Measurements from ENCODE around the gene FGF12.

Gene FGF12

DNA sequence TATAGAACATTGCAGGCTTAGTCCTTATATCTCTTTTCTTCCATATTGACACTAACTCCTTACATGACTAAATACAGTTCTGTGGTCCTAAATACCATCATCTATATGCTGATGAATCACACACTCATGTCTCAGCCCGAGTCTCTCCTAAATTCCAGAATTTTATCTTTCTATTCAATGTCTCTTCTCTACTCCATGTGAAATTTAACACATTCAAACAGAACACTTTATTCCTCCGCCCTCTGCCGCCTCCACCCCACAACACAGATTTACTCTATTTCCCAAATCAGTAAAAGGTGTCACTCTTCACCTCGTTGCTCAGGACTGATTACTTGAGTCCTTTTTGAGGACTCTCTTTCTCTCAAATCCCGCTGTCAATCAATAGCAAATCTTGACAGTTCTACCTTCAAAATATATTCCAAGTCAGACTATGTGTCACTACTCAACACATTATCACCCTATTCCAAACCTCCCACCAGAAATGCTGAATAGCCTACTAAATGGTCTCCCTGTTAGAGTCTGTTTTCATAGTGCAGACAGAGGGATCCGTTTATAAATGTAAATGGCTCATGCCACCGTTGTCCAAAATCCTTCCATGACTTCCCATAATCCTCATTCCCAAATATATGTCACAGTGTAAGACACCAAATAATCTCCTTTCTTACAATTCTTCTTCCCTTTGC is 230.3 kb downstream of the FGF12 start:
- no peak for DNase-seq (ENCODE audit: low read depth in 2 of 2)

- DNase-seq (ENCODE audit: low read depth in 2 of 2), result no peak
Measured at GRCh38 chr3:192494174-192494573, 233.2 kb downstream of the FGF12 start.

GRCh38 chr3:192490720-192491119 is 236.6 kb downstream of the FGF12 start:
- DNase-seq (ENCODE audit: low read depth in 2 of 2), result no peak

GRCh38 chr3:192489579-192489978 is 237.8 kb downstream of the FGF12 start:
- no peak for DNase-seq (ENCODE audit: low read depth in 2 of 2)

DNA sequence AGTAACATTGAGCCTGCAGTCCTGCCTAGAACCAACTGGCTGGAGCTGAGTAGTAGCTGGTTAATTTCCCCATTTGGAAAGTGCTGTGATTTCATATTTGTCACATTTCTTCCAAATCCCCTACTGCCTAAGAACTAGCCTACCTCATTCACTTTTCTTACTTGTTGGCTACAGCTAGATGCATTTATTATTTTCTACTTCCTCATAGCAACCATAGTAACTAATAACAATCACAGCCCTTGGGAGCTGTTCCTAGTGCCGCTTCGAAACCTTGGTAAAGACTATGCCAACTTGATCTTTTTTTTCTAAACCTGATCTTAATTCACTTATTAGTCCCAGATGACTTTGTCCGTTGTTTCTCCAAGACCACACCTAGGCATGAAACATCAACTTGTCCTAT is 240.3 kb downstream of the FGF12 start:
- no peak for DNase-seq (ENCODE audit: low read depth in 2 of 2)

DNA sequence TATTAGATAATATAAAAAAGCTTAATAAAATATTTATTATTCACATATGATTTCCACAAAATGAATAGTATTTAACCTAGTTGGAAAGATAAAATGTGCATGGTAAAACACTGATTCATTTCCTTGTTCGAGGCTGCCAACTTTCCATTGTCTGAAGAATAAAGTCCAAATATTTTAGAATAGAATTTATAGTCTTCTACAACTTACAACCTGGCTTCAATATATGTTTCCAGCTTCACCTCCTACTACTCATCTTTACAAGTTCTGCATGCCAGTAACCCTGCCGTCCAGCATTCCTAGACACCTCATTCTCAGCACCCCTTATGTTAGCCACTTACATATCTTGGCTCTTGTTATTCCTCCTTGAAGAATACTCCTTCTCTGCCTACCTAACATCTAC is 244.5 kb downstream of the FGF12 start:
- peak; percentile 20 for DNase-seq (ENCODE audit: low read depth in 2 of 2)

GRCh38 chr3:192482391-192482790 is 244.9 kb downstream of the FGF12 start:
- DNase-seq (ENCODE audit: low read depth in 2 of 2), result no peak

DNA sequence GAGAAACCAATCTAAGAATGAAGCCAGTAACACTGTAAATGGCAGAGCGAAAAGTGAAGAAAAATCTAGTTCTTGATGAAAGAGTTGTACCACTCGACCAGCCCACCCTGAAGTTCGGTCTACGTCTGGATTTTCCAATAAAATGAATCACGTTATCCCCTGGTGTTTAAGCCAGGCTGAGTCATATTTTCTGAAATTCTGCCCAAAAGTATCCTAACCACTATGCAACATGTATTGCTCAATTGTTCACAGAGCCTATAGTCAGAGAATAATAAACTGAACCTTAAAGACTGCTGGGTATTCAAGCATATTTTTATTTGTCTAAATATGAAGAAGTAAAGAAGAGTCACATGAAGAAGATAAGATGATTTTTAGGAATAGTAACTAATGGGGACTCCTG is 245.7 kb downstream of the FGF12 start:
- DNase-seq (ENCODE audit: low read depth in 2 of 2), result peak; percentile 76 to 77

DNA sequence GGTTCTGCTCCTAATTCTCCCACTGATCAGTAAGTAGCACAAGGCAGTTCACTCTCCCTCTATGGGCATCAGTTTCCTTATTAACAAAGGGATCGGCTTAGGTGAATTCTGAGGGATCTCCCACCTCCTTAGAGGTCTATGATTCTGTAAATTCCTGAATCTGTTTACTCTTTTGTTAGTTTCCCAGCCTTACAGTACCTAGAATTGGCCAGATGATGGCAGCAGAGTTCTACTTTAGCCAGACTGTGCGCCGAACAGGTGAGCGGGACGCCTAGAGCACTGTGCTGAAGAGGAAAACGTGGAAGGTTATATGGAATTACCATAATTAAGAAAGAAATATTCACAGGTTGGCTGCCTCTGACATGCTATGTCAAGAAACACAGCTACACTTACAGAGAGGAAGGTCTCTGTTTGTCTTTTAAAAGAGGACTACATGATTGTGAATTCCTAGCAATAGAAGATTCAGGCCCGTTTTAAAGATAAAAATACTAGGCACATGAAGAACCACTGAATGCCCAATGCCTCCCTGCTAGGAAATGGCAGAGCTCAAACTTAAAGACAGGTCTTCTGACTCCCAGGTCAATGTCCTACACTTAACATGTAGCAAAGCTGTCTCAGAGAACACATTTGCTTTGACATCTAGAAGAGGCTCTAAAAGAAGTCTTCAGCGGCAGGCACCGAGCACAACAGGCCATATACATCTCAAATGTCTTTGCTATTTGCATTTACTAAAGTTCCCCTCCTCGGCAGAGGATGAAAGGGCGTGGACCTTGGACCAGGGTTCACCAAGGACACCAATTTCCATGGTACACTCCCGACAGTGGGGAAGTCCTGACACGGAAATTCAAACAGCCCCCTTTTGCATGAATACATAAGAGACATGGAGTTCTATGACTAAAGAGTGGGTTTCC is 259.9 kb downstream of the FGF12 start:
- DNase-seq (ENCODE audit: low read depth in 2 of 2), result peak in 1 of 2 experiments; percentile 9

GRCh38 chr3:192449036-192449435 is 278.3 kb downstream of the FGF12 start:
- DNase-seq (ENCODE audit: low read depth in 2 of 2), result no peak

DNA sequence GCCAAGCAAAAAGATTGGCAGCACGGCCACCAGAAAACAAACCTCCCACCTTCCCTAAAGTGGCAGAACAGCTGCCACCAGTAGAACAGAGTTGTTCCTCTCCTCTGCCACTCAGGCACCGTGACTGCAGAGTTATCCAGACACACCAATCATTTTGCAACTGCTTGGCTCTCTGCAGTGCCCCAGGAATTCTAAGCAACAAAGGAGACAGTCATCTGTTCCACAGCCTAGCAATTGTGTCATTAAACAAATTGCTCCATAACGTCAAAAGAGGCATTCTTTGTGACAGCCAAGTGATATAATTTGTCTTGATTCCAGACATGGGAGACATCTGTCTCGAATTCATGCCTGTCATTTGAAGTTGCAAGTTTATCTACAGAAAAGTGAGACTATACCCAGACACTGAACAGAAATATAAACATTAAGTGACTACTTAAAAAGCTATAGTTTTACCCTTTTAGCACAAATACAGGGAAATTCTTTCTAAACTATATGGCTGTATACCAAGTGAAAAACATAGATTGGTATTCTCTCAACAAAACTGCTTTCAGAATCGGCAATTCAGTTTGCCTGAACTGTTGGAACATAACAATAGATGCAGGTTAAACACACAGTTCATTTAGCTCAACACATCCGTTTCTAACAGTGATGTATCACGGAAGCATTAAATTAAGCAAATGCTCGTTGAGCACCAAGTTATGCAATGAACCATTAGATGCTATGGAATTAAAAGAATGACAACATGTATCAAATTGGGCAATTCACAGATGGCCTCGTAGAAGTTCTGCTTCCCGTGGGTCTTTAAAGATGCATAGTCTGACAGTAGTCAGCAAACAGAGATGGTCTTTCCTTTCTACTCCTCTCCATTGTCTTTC is 281.3 kb downstream of the FGF12 start:
- no peak for DNase-seq (ENCODE audit: low read depth in 2 of 2)

DNA sequence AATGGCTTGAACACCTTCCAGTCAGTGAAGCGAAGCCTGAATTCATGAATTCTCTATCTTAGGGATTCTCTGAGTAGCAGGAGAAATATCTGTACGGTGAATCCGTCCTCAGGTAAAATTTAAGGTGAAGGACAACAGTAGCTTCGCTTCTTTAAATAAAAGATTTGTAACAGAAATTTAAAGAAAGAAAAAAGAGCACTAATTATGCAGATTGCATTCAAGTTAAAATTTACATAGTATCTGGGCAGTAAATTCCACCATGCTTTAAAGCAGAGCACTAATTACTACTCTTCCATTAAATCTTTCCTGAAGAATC is 282.6 kb downstream of the FGF12 start:
- DNase-seq (ENCODE audit: low read depth in 2 of 2), result no peak

DNA sequence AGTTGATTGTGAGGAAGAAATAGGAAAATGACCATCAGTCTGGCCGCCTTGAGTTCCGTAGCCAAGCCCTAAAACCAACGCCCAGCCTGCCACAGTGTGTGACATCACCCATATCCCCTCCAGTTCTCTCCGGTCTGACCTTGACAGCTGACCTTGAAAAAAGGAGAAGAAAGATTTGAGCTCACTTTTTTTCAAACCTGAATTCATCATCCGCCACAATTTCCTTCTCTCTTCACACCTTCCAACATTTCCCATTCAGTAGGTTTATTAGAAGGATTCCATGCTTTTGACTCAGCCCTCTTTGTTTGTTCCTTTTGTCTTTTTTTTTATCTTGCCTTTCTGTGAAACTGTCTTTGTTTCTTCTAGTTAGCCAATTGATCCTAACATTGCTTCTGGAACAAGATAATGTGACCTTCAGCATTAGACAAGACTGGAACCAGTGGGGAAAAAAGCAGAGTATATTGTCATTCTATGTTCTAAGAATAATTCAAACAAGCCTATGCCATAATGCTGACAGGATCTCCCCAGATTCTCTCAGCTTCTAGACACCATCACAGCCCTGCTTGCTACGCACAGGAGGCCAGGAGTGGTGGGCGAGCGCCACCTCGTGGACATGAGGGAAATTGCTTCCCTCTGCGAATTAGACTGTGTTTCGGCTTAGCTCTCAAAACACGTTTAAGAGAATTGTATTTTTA is 283.1 kb downstream of the FGF12 start:
- peak; percentile 20 to 31 for DNase-seq (ENCODE audit: low read depth in 2 of 2)

GRCh38 chr3:192435241-192435640 is 292.1 kb downstream of the FGF12 start:
- no peak for DNase-seq (ENCODE audit: low read depth in 2 of 2)

DNA sequence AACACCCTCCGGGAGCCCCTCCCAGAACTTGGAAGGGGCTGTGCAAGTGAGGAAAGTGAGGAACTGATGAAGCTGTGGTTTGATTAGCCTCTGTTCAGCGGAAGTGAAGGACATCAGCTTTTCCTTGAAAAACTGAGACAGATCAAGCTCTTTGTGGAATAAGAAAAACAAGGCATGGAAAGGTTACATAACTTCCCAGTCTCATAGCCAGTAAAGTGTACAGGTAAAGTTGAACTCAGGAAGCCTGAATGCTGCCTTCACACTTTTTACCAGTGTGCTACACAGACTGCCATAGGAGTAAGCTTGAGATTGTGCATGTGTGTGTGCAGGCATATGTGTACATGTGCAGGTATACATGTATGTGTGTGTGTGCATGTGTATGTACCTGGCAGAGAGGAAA is 293.2 kb downstream of the FGF12 start:
- DNase-seq (ENCODE audit: low read depth in 2 of 2), result no peak

DNA sequence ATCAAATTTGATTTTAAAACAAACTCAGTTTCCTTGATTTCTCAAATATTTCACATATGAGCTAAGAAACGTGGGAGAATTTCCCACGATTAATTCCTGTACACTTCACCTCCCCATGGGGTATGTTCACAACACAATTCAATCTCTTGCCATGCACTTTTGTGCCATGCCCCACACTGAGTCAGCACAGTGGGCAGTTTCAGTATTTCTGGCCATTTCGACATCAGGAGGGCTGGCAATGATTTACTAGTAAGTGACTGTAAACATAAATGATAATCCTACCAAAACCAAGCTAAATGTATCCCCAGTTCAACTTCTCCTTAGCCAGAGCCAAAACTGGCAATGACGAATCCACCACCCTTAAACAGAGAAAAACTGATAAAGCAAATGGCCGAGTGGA is 293.6 kb downstream of the FGF12 start:
- no peak for DNase-seq (ENCODE audit: low read depth in 2 of 2)

DNA sequence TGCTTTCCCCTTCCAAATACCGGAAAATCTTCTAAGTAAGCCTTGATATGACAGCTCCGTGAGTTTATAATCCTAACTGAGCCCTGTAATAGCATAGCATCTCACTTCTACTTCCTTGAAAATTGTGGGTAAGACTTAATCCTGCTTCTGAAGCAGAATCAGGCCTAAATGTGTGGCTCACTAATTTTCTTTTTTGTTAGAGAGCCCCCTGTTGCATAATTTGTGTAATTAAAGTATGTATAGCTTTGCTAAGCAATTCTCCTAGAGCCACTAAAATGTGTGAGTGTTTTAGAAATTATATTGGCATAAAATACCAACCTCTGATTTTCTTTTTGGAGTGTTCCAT is 304.4 kb downstream of the FGF12 start:
- DNase-seq (ENCODE audit: low read depth in 2 of 2), result no peak

GRCh38 chr3:192422321-192422996 is 304.9 kb downstream of the FGF12 start:
- no peak for DNase-seq (ENCODE audit: low read depth in 2 of 2)

GRCh38 chr3:192419312-192419711 is 308.0 kb downstream of the FGF12 start:
- DNase-seq (ENCODE audit: low read depth in 2 of 2), result no peak

DNA sequence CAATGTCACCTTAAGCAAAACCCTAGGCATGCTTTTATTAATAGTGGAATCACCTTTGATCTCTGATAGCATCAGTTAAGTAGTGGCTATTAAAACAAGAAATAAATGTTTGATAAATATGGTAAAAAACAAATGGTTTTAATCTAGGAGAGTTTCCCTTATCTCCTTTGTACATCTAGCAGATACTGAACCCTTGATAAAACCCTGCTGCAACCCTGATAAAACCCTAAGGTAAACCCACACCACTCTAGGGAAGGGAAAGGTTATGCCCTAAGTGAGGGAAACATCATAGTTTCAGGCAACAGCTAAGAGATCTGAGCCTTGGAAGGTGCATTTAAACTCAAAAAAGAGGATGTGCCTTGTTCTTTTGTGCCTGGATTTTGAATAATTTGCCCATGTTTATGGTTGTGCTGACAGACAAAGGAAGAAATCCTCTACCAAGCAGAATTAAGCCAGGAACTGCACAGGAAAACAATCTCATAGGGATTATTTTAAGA is 309.7 kb downstream of the FGF12 start:
- DNase-seq (ENCODE audit: low read depth in 2 of 2), result no peak

GRCh38 chr3:192417017-192417416 is 310.3 kb downstream of the FGF12 start:
- no peak for DNase-seq (ENCODE audit: low read depth in 2 of 2)

All from fibroblast of skin of left quadriceps (primary cell).